ENCODE measurements around the gene ZNF12. TPM values are rescaled to one million over a fixed set of nuclear protein-coding genes. Genes with fewer than 3 reads are reported as not detected.
"Not testable (repeated sequence)": the region's sequence is repeated elsewhere in the genome, so short reads cannot be mapped to it uniquely, and the experiment has no call there.

ZNF12 gene
- total and polyA plus RNA-seq, 2 of the 8 experiments (the other 6 are each of a cell fraction or from before 2014, with no cell fraction given), result 6.7 to 16.2 TPM

DNA sequence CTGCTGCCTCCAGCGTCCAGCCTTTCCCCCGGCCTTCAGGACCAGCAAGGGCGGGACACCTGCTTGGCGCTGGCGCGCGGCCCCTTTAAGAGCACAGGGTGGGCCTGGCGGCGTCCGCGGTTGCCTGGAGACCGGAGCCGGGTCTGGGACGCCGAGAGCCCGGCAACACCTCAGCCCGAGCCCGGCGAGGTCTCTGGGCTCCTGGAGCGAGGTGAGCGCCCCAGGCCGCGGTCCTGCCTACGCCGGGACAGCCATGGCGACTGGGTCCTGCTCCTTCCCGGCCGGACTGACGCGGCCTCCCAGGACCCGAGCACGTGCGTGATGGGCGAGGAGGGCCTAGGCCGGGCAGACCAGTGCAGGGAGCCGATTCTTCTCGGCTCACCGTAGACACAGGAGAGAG is 47.2 kb upstream of the ZNF12 start, which contains the start of gene RSPH10B2:
Gene RSPH10B2 (plus strand): TSS at position 140 of the 400 bp plus-strand sequence. CDS start 3,575 bp downstream, outside the sequence.
- not testable (repeated sequence) for FAIRE-seq

DNA sequence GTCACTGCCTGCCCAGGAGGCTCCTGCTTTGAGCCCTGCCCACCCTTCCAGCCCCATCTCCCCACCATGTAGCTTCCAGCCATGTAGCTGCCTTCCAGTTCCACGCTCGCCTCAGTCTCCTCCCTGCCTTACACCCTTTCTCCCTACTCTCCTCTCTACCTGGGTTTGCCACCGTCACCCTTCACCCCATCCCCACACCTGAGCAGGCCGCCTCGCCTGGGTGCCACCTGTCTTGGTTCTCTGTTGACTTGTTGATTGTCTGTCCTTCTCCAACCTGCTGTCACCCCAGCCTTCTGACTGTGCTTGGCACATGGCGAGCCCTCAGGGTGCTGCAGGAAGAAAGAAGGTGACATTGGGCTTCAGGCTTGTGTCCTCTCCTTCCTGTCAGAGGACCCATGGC is 43.4 kb upstream of the ZNF12 start:
- H2BK5ac ChIP-seq (ENCODE audit: low read depth, low read length); H3K9ac ChIP-seq (replicated peaks in 1 of 4; ENCODE audit: extremely low read depth in 1 of 4, low read depth in 3 of 4, low read length in 3 of 4); POLR2A ChIA-PET (ENCODE audit: partially characterized antibody); FAIRE-seq; H3K79me1 ChIP-seq (ENCODE audit: low read depth, low read length); H3K56ac ChIP-seq (replicated peaks; ENCODE audit: insufficient read length, low read depth, low read length); DNase-seq (ENCODE audit: low read depth in 1 of 2, low spot score in 2 of 2); H3K4me2 ChIP-seq (ENCODE audit: insufficient read depth in 1 of 2, low read depth in 2 of 2, low read length in 2 of 2); H3K27ac ChIP-seq (ENCODE audit: low read depth, low read length); H3K18ac ChIP-seq (ENCODE audit: extremely low read depth, low read length); CTCF ChIA-PET (ENCODE audit: partially characterized antibody); H2BK20ac ChIP-seq (ENCODE audit: low read length); H3K79me2 ChIP-seq (ENCODE audit: control insufficient read depth in 1 of 2, insufficient read depth in 2 of 2, low read length in 2 of 2); H3K14ac ChIP-seq (ENCODE audit: insufficient read length); H2AFZ ChIP-seq (ENCODE audit: low read length); H3K4me3 ChIP-seq (ENCODE audit: extremely low read depth in 1 of 4, insufficient read depth in 2 of 4, low read depth in 3 of 4, low read length in 4 of 4); H2BK12ac ChIP-seq (ENCODE audit: low read depth, low read length); H3K23me2 ChIP-seq (ENCODE audit: low read depth, low read length); H2BK120ac ChIP-seq (replicated peaks; ENCODE audit: low read depth, low read length); H4K20me1 ChIP-seq (replicated peaks in 1 of 2; ENCODE audit: control insufficient read depth in 1 of 2, insufficient read depth in 2 of 2, low read length in 2 of 2); H3K4me1 ChIP-seq (replicated peaks in 1 of 4; ENCODE audit: control insufficient read depth in 3 of 4, insufficient read depth in 4 of 4, low read length in 3 of 4); H3K4ac ChIP-seq (replicated peaks; ENCODE audit: insufficient read length, low read depth, low read length); H4K91ac ChIP-seq (replicated peaks; ENCODE audit: insufficient read length, low read length); H4K8ac ChIP-seq (ENCODE audit: extremely low read depth, insufficient read depth, low read length); H3K36me3 ChIP-seq (ENCODE audit: control insufficient read depth in 2 of 4, insufficient read depth in 4 of 4, low read length in 3 of 4); H2BK15ac ChIP-seq (ENCODE audit: low read length); H4K5ac ChIP-seq (ENCODE audit: insufficient read length, low read depth, low read length); H3K9me3 ChIP-seq (ENCODE audit: insufficient read depth in 2 of 2, low read depth in 1 of 2, low read length in 1 of 2); H3K23ac ChIP-seq (ENCODE audit: insufficient read length); H2AK5ac ChIP-seq (ENCODE audit: low read depth, low read length); H3K27me3 ChIP-seq (replicated peaks in 1 of 4; ENCODE audit: control insufficient read depth in 3 of 4, extremely low read depth in 1 of 4, insufficient read depth in 3 of 4, low read length in 3 of 4): not testable (repeated sequence)
- WGBS, 2 experiments (ENCODE audit: extremely low coverage in 1 of 2, insufficient coverage in 1 of 2, insufficient read length in 1 of 2, insufficient replicate concordance in 2 of 2, low coverage in 1 of 2, low lambda C conversion rate in 2 of 2, missing lambda C conversion rate in 1 of 2), result 84% methylated on average over 3 of the region's 6 CpGs; no CpG with 5 or more reads in 1 of the 2 experiments

More for the DNA sequence above, 47.2 kb upstream of the ZNF12 start, which contains the start of gene RSPH10B2:
- peak within 1 kb of the TSS in 1 of 2 experiments; percentile 59; a peak in 2 of 4 replicates for H3K4me2 ChIP-seq (ENCODE audit: insufficient read depth in 1 of 2, low read depth in 2 of 2, low read length in 2 of 2)
- DNase-seq (ENCODE audit: low read depth in 1 of 2, low spot score in 2 of 2), result peak in 1 of 2 experiments; percentile 70
- H4K20me1 ChIP-seq (replicated peaks in 1 of 2; ENCODE audit: control insufficient read depth in 1 of 2, insufficient read depth in 2 of 2, low read length in 2 of 2); H3K23me2 ChIP-seq (ENCODE audit: low read depth, low read length); H3K56ac ChIP-seq (replicated peaks; ENCODE audit: insufficient read length, low read depth, low read length); H2BK120ac ChIP-seq (replicated peaks; ENCODE audit: low read depth, low read length); H3K9me3 ChIP-seq (ENCODE audit: insufficient read depth in 2 of 2, low read depth in 1 of 2, low read length in 1 of 2); H4K5ac ChIP-seq (ENCODE audit: insufficient read length, low read depth, low read length); H3K14ac ChIP-seq (ENCODE audit: insufficient read length); H3K36me3 ChIP-seq (ENCODE audit: control insufficient read depth in 2 of 4, insufficient read depth in 4 of 4, low read length in 3 of 4); H3K4me1 ChIP-seq (replicated peaks in 1 of 4; ENCODE audit: control insufficient read depth in 3 of 4, insufficient read depth in 4 of 4, low read length in 3 of 4); H2BK15ac ChIP-seq (ENCODE audit: low read length); H3K4ac ChIP-seq (replicated peaks; ENCODE audit: insufficient read length, low read depth, low read length); H2BK5ac ChIP-seq (ENCODE audit: low read depth, low read length); H2AFZ ChIP-seq (ENCODE audit: low read length); H2BK20ac ChIP-seq (ENCODE audit: low read length); H3K18ac ChIP-seq (ENCODE audit: extremely low read depth, low read length); H3K79me1 ChIP-seq (ENCODE audit: low read depth, low read length); H3K9ac ChIP-seq (replicated peaks in 1 of 4; ENCODE audit: extremely low read depth in 1 of 4, low read depth in 3 of 4, low read length in 3 of 4); H4K91ac ChIP-seq (replicated peaks; ENCODE audit: insufficient read length, low read length); CTCF ChIA-PET (ENCODE audit: partially characterized antibody); H3K23ac ChIP-seq (ENCODE audit: insufficient read length); H2BK12ac ChIP-seq (ENCODE audit: low read depth, low read length); POLR2A ChIA-PET (ENCODE audit: partially characterized antibody); H3K27ac ChIP-seq (ENCODE audit: low read depth, low read length); H2AK5ac ChIP-seq (ENCODE audit: low read depth, low read length); H3K79me2 ChIP-seq (ENCODE audit: control insufficient read depth in 1 of 2, insufficient read depth in 2 of 2, low read length in 2 of 2); H3K27me3 ChIP-seq (replicated peaks in 1 of 4; ENCODE audit: control insufficient read depth in 3 of 4, extremely low read depth in 1 of 4, insufficient read depth in 3 of 4, low read length in 3 of 4); H4K8ac ChIP-seq (ENCODE audit: extremely low read depth, insufficient read depth, low read length): not testable (repeated sequence)
- TF ChIP-seq, protein P1, sequence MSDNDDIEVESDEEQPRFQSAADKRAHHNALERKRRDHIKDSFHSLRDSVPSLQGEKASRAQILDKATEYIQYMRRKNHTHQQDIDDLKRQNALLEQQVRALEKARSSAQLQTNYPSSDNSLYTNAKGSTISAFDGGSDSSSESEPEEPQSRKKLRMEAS (IDR thresholded peaks at IDR 0.05), result 0 out of 2 replicates have a peak, but pooled peaks have one; percentile 38
- 47% methylated on average over 2 of the region's 38 CpGs; no CpG with 5 or more reads in 1 of the 2 experiments for WGBS, 2 experiments (ENCODE audit: extremely low coverage in 1 of 2, insufficient coverage in 1 of 2, insufficient read length in 1 of 2, insufficient replicate concordance in 2 of 2, low coverage in 1 of 2, low lambda C conversion rate in 2 of 2, missing lambda C conversion rate in 1 of 2)
- peak within 1 kb of the TSS in 2 of 4 experiments; percentile 25 to 49; a peak in 3 of 8 replicates for H3K4me3 ChIP-seq (ENCODE audit: extremely low read depth in 1 of 4, insufficient read depth in 2 of 4, low read depth in 3 of 4, low read length in 4 of 4)

All from H1 (cell line).